T1000 (cell line): ENCODE results near the gene MUC4.

Source experiments
- DNase-seq: peaks from one replicate; lab custom pipeline; 2025; ENCODE audit warnings: mixed read lengths; lab: John Stamatoyannopoulos, UW

MUC4 gene

GRCh38 chr3:195699860-195700259 is 111.9 kb downstream of the MUC4 start:
- DNase-seq = no peak

GRCh38 chr3:195699388-195699771 is 112.3 kb downstream of the MUC4 start:
- no peak for DNase-seq

GRCh38 chr3:195698647-195699387 is 112.9 kb downstream of the MUC4 start:
- DNase-seq = no peak

DNA sequence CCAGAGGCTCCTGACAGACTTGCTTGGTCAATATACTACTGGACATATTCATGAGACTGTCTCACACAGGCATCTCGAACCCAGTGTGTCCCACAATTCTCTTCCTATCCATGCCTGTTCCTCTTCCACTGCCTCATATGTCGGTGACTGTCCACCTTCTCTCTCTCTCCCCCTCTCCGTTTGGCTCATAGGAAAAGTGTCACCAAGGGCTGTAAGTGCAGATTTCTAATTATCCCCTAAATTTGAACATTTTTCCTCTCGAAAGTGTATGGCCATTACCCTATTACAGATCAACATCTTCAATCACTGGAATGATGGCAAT is 113.4 kb downstream of the MUC4 start:
- no peak for DNase-seq

GRCh38 chr3:195697582-195698324 is 114.0 kb downstream of the MUC4 start:
- no peak for DNase-seq
